ENCODE results near the gene UTP25.

Gene UTP25

DNA sequence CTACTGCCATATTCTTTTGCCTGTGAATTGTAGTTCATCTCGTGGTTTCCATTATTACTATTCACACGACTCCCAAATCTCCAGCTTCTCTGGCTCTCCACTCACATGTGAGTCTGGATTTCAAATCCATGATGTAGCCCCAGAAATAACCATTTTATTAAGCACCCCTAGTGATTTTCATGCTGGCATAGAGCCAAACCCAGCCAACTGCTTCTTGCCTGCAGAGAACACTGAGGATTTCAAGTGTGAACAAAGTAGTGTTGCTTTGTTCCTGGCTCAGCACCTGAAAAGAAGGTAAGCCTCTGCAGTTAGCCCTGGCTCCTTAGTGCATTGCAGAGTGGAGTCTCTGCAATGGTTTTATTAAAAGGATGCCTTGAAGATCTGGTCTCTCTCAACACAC, 25.9 kb downstream of the UTP25 start:
- TF ChIP-seq FOXK2 (IDR thresholded peaks at IDR 0.05) (no peak), ZNF384 (IDR thresholded peaks at IDR 0.05) (no peak), L3MBTL2 (conservative IDR thresholded peaks at IDR 0.05) (no peak), SUZ12 (IDR thresholded peaks at IDR 0.05) (no peak)
- DNase-seq (ENCODE audit: extremely low spot score): no peak
- ChIA-PET CTCF (interaction anchor here (1.4 kb wide), 1 partner anchor 20 kb away, joined by 3 read pairs; no protein-coding TSS in a partner anchor), POLR2A (no interaction called here)

DNA sequence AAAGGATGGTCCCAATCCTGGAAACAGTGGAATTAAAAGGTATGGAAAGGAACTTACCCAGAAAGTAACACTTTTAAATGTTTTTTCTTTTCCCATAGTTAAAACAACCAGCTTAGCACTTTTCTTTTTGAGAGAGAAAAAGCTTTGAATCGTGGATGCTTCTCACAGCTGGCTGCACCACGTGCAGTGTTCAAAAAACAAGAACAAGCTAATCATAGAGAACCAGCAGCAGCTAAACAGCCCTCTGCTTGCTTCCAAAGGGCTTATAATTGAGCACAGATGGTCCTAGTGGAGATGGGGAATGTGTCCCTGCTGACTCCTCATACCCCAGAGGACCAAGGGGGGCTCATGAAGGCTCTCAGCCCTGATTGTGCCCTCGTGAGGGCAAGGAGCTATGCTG, 26.4 kb downstream of the UTP25 start:
- CTCF ChIA-PET: interaction anchor here (1.4 kb wide), 1 partner anchor 20 kb away, joined by 3 read pairs; no protein-coding TSS in a partner anchor
- POLR2A ChIA-PET: no interaction called here
- no peak for DNase-seq (ENCODE audit: extremely low spot score)
- no peak for TF ChIP-seq CTBP1 (IDR thresholded peaks at IDR 0.05; ENCODE audit: borderline replicate concordance)
- TF ChIP-seq HDGF (IDR thresholded peaks at IDR 0.05; ENCODE audit: borderline replicate concordance): no peak
- no peak for TF ChIP-seq FOXK2 (IDR thresholded peaks at IDR 0.05)
- no peak for TF ChIP-seq FOXM1 (IDR thresholded peaks at IDR 0.05; ENCODE audit: borderline replicate concordance)

DNA sequence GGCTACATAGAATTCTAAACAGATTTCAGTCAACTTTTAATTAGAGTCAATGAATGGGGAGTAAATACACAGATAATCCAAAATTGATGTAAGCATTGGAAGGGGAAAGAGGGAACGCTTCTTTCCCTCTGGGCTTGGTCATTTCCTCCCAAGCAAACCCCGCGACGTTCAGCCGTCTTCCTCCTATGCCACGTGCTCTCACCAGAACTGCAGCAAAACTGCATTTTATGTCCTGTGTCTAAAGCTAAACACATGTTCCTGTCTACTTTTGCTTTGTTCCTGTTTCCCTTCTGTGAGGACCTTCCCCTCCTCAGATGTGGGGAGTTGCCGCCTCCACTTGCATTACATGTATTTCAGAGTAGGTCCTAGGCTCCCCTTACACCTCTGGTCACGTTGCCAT, 27.2 kb downstream of the UTP25 start:
- DNase-seq (ENCODE audit: extremely low spot score): no peak
- ChIA-PET CTCF (no interaction called here), POLR2A (no interaction called here)
- no peak for TF ChIP-seq ZNF384 (IDR thresholded peaks at IDR 0.05)
- TF ChIP-seq FOXA1 (IDR thresholded peaks at IDR 0.05): no peak
- no peak for TF ChIP-seq CTBP1 (IDR thresholded peaks at IDR 0.05; ENCODE audit: borderline replicate concordance)
- TF ChIP-seq BHLHE40 (IDR thresholded peaks at IDR 0.05; ENCODE audit: borderline replicate concordance): no peak
- no peak for TF ChIP-seq SUZ12 (IDR thresholded peaks at IDR 0.05)
- TF ChIP-seq L3MBTL2 (conservative IDR thresholded peaks at IDR 0.05): no peak
- TF ChIP-seq FOXM1 (IDR thresholded peaks at IDR 0.05; ENCODE audit: borderline replicate concordance): no peak
- no peak for TF ChIP-seq LEF1 (IDR thresholded peaks at IDR 0.05; ENCODE audit: borderline replicate concordance)
- no peak for TF ChIP-seq SP1 (IDR thresholded peaks at IDR 0.05)
- TF ChIP-seq ARNT (IDR thresholded peaks at IDR 0.05): no peak
- TF ChIP-seq TARDBP (IDR thresholded peaks at IDR 0.05): no peak
- no peak for TF ChIP-seq FOXK2 (IDR thresholded peaks at IDR 0.05)
- no peak for TF ChIP-seq HDGF (IDR thresholded peaks at IDR 0.05; ENCODE audit: borderline replicate concordance)
- no peak for TF ChIP-seq ELF4 (IDR thresholded peaks at IDR 0.05)
- TF ChIP-seq NFRKB (IDR thresholded peaks at IDR 0.05): no peak
- TF ChIP-seq, protein P1, sequence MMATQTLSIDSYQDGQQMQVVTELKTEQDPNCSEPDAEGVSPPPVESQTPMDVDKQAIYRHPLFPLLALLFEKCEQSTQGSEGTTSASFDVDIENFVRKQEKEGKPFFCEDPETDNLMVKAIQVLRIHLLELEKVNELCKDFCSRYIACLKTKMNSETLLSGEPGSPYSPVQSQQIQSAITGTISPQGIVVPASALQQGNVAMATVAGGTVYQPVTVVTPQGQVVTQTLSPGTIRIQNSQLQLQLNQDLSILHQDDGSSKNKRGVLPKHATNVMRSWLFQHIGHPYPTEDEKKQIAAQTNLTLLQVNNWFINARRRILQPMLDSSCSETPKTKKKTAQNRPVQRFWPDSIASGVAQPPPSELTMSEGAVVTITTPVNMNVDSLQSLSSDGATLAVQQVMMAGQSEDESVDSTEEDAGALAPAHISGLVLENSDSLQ (IDR thresholded peaks at IDR 0.05): no peak

DNA sequence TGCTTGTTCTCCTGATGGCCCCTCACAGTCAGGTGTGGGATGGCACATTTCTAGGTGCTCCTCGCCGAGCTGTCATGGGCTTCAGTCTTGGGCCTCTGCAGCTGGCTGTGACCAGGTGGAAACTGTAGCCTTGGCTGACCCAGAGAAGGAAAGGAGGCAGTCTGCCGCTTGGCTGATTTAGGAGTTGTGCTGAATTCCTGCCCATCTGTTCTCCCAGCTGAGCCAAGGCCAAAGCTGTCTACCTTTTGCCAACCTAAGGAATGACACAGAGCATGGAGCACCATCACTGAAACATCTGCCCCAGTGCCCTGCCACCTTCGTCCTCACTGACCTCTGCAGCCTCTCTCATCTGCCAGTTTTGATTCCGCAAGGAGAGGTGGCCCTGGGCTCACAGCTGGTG, 27.9 kb downstream of the UTP25 start:
- TF ChIP-seq SP1 (IDR thresholded peaks at IDR 0.05) (no peak), L3MBTL2 (conservative IDR thresholded peaks at IDR 0.05) (no peak), FOXA1 (IDR thresholded peaks at IDR 0.05) (no peak), ARNT (IDR thresholded peaks at IDR 0.05) (no peak), ZNF384 (IDR thresholded peaks at IDR 0.05) (no peak), FOXK2 (IDR thresholded peaks at IDR 0.05) (no peak), FOXM1 (IDR thresholded peaks at IDR 0.05; ENCODE audit: borderline replicate concordance) (no peak), CTBP1 (IDR thresholded peaks at IDR 0.05; ENCODE audit: borderline replicate concordance) (no peak), SUZ12 (IDR thresholded peaks at IDR 0.05) (no peak), NFRKB (IDR thresholded peaks at IDR 0.05) (no peak), HDGF (IDR thresholded peaks at IDR 0.05; ENCODE audit: borderline replicate concordance) (no peak), BHLHE40 (IDR thresholded peaks at IDR 0.05; ENCODE audit: borderline replicate concordance) (no peak), TARDBP (IDR thresholded peaks at IDR 0.05) (no peak), ELF4 (IDR thresholded peaks at IDR 0.05) (no peak), LEF1 (IDR thresholded peaks at IDR 0.05; ENCODE audit: borderline replicate concordance) (no peak)
- TF ChIP-seq, protein P1 (IDR thresholded peaks at IDR 0.05): no peak
- CTCF ChIA-PET: interaction anchor here (0.5 kb wide), 1 partner anchor 33 kb away, joined by 3 read pairs; no protein-coding TSS in a partner anchor

DNA sequence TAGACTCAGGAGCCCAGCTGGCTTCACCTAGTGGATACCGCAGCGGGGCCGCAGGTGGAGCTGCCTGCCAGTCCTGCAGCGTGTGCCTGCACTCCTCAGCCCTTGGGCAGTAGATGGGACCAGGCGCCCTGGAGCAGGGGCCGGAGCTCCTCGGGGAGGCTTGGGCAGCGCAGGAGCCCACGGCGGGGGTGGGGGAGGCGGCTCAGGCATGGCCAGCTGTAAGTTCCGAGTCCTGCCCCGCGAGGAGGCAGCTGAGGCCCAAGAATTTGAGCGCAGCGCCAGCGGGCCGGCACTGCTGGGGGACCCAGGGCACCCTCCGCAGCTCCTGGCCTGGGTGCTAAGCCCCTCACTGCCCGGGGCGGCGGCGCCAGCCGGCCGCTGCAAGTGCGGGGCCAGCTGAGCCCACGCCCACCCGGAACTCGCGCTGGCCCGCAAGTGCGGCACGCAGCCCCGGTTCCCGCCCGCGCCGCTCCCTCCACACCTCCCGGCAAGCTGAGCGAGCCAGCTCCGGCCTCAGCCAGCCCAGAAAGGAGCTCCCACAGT, 30.9 kb downstream of the UTP25 start:
- TF ChIP-seq, protein P1 (IDR thresholded peaks at IDR 0.05): no peak
- no peak for TF ChIP-seq ELF4 (IDR thresholded peaks at IDR 0.05)
- no peak for TF ChIP-seq BHLHE40 (IDR thresholded peaks at IDR 0.05; ENCODE audit: borderline replicate concordance)
- no peak for TF ChIP-seq HDGF (IDR thresholded peaks at IDR 0.05; ENCODE audit: borderline replicate concordance)
- TF ChIP-seq ARNT (IDR thresholded peaks at IDR 0.05): no peak
- no peak for TF ChIP-seq SUZ12 (IDR thresholded peaks at IDR 0.05)
- TF ChIP-seq ZNF384 (IDR thresholded peaks at IDR 0.05): no peak
- no peak for TF ChIP-seq LEF1 (IDR thresholded peaks at IDR 0.05; ENCODE audit: borderline replicate concordance)
- no peak for TF ChIP-seq NFRKB (IDR thresholded peaks at IDR 0.05)
- TF ChIP-seq CTBP1 (IDR thresholded peaks at IDR 0.05; ENCODE audit: borderline replicate concordance): no peak
- TF ChIP-seq FOXK2 (IDR thresholded peaks at IDR 0.05): no peak
- no peak for TF ChIP-seq L3MBTL2 (conservative IDR thresholded peaks at IDR 0.05)
- TF ChIP-seq TARDBP (IDR thresholded peaks at IDR 0.05): no peak
- no peak for TF ChIP-seq SP1 (IDR thresholded peaks at IDR 0.05)
- TF ChIP-seq FOXA1 (IDR thresholded peaks at IDR 0.05): no peak
- no peak for TF ChIP-seq FOXM1 (IDR thresholded peaks at IDR 0.05; ENCODE audit: borderline replicate concordance)
- no peak for DNase-seq (ENCODE audit: extremely low spot score)
- CTCF ChIA-PET: interaction anchor here (0.6 to 0.9 kb wide), 3 partner anchors 35 to 495 kb away, joined by 3 to 5 read pairs (median 4); no protein-coding TSS in a partner anchor
- POLR2A ChIA-PET: no interaction called here

More for the DNA sequence above, 27.9 kb downstream of the UTP25 start:
- no peak for DNase-seq (ENCODE audit: extremely low spot score)
- POLR2A ChIA-PET: no interaction called here

DNA sequence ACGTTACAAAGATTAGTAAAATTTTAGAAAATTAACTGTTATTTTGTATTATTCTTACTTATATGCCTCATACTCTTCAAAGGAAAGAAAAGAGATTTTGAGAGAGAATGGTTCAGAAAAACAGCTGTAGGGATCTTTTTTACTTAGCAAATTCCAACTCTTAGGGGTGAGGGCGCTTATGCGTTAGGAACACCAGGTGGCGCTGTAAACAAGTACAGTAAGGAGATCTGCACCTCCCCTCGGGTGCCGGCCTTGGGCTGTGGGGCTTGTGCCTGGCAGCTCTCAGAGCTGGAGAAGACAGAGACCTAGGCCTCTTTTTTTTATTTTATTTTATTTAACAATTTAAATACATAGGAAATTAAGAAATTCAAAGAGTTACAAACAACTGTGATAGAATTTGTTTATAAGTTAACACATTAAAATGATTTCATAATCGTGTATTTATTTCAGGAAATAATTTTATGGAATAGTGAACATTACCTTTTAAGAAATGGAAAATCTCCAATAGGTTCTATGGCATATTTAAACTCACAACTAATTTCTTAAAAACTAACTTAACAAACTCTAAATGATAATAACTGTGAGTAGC, 32.6 kb downstream of the UTP25 start:
- ChIA-PET CTCF (interaction anchor here (0.6 to 3.1 kb wide), 9 partner anchors 10 to 274 kb away, joined by 3 to 19 read pairs (median 3); no protein-coding TSS in a partner anchor), POLR2A (no interaction called here)
- DNase-seq (ENCODE audit: extremely low spot score): peak; percentile 87
- TF ChIP-seq SUZ12 (IDR thresholded peaks at IDR 0.05) (no peak), BHLHE40 (IDR thresholded peaks at IDR 0.05; ENCODE audit: borderline replicate concordance) (no peak), SP1 (IDR thresholded peaks at IDR 0.05) (no peak), FOXK2 (IDR thresholded peaks at IDR 0.05) (no peak), L3MBTL2 (conservative IDR thresholded peaks at IDR 0.05) (no peak), ARNT (IDR thresholded peaks at IDR 0.05) (no peak), NFRKB (IDR thresholded peaks at IDR 0.05) (no peak), FOXM1 (IDR thresholded peaks at IDR 0.05; ENCODE audit: borderline replicate concordance) (no peak), ZNF384 (IDR thresholded peaks at IDR 0.05) (no peak), HDGF (IDR thresholded peaks at IDR 0.05; ENCODE audit: borderline replicate concordance) (no peak), TARDBP (IDR thresholded peaks at IDR 0.05) (no peak), LEF1 (IDR thresholded peaks at IDR 0.05; ENCODE audit: borderline replicate concordance) (no peak), CTBP1 (IDR thresholded peaks at IDR 0.05; ENCODE audit: borderline replicate concordance) (no peak), FOXA1 (IDR thresholded peaks at IDR 0.05) (no peak), ELF4 (IDR thresholded peaks at IDR 0.05) (no peak)
- TF ChIP-seq, protein P1 (IDR thresholded peaks at IDR 0.05): no peak

Measured in HEK293T (cell line).